SU-DHL-6 (cell line): ENCODE measurements around the gene IDS.

ENCODE experiments used
- H2AFZ ChIP-seq: fragments of 200-600 bp; sonication (generic); 2 replicates; pipeline ENCODE4 v1.6.1; 2014; ENCODE audit warnings: low read depth, mild to moderate bottlenecking, moderate library complexity, mixed read lengths, antibody characterized with exemption, low read length; ENCODE audit not compliant: severe bottlenecking
- H3F3A ChIP-seq: fragments of 200-600 bp; shearing (Covaris generic); 2 replicates; pipeline ENCODE4 v1.6.0; 2016; ENCODE audit warnings: antibody characterized with exemption, mild to moderate bottlenecking; ENCODE audit not compliant: insufficient read depth
- H3K27ac ChIP-seq: fragments of 200-600 bp; sonication (generic); 2 replicates; pipeline ENCODE4 v1.5.1; 2016; ENCODE audit warnings: low read depth, mild to moderate bottlenecking, low read length, moderate library complexity, mixed read lengths
- H3K27me3 ChIP-seq: fragments of 200-600 bp; sonication (generic), shearing (Covaris generic); 2 replicates; pipeline ENCODE4 v1.6.0; 2014; ENCODE audit warnings: mild to moderate bottlenecking, low read length
- H3K36me3 ChIP-seq: fragments of 200-600 bp; sonication (generic); 2 replicates; pipeline ENCODE4 v1.6.1; 2014; ENCODE audit warnings: mild to moderate bottlenecking, low read length, mixed read lengths
- H3K4me2 ChIP-seq: fragments of 300-600, 200-600 bp; shearing (Covaris generic), sonication (generic); 2 replicates; pipeline ENCODE4 v1.6.0; 2014; ENCODE audit warnings: low read length, low read depth, mild to moderate bottlenecking; ENCODE audit not compliant: poor library complexity, severe bottlenecking
- H3K4me3 ChIP-seq: fragments of 200-600 bp; sonication (generic); 2 replicates; pipeline ENCODE4 v1.5.1; 2014; ENCODE audit warnings: antibody characterized with exemption, low read length, mild to moderate bottlenecking, mixed read lengths; ENCODE audit not compliant: insufficient read depth, poor library complexity, severe bottlenecking
- H3K79me2 ChIP-seq: fragments of 200-600 bp; sonication (generic); 2 replicates; pipeline ENCODE4 v1.6.1; 2014; ENCODE audit warnings: mild to moderate bottlenecking, low read length, moderate library complexity; ENCODE audit not compliant: insufficient read depth
- H3K9ac ChIP-seq: fragments of 200-600 bp; sonication (generic); 2 replicates; pipeline ENCODE4 v1.7.0; 2014; ENCODE audit warnings: mild to moderate bottlenecking, low read length
- H3K9me2 ChIP-seq: fragments of 200-600 bp; sonication (generic); replicated peaks from 2 replicates; pipeline ENCODE4 v1.6.1; 2014; ENCODE audit warnings: low read length; ENCODE audit not compliant: insufficient read depth
- H3K9me3 ChIP-seq: fragments of 200-600 bp; sonication (generic); 2 replicates; pipeline ENCODE4 v1.6.1; 2014; ENCODE audit warnings: low read length, mixed read lengths; ENCODE audit not compliant: insufficient read depth
- H4K20me1 ChIP-seq: fragments of 200-600 bp; sonication (generic); 2 replicates; pipeline ENCODE4 v1.6.1; 2014; ENCODE audit warnings: low read depth, mild to moderate bottlenecking, antibody characterized with exemption, low read length, moderate library complexity, mixed read lengths
- EZH2phosphoT487 ChIP-seq: fragments of 200-600 bp; sonication (generic), shearing (Covaris generic); conservative IDR thresholded peaks from 2 replicates; pipeline ENCODE4 v1.6.1; 2018; ENCODE audit warnings: mild to moderate bottlenecking, antibody characterized with exemption, low read length, moderate library complexity, mixed read lengths
- TF ChIP-seq, protein P1 (sequence below): fragments of 200-600 bp; sonication (generic); IDR thresholded peaks from one replicate; pipeline ENCODE4 v1.5.1; 2017; ENCODE audit warnings: antibody characterized with exemption, mild to moderate bottlenecking, low read length, moderate library complexity; ENCODE audit not compliant: insufficient read depth, poor library complexity, severe bottlenecking

IDS gene

DNA sequence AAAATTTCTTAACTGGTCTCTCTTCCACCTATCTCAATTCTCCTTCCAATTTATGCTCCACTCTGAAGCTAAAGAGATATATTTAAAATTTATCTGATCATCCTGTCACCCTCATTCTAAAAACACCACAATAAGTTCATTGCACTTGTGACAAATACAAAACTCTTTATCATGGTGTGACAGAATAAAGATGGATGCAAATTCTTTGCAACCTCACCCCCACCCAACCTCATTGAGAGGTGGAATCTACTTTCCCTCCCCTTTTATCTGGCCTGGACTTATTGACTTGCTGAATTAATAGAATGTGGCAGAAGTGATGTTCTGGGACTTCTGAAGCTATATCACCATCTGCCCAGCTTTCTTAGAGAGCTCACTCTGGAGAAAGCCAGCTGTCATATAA is 46.5 kb downstream of the IDS start:
- TF ChIP-seq EZH2phosphoT487 = no peak
- TF ChIP-seq, protein P1, sequence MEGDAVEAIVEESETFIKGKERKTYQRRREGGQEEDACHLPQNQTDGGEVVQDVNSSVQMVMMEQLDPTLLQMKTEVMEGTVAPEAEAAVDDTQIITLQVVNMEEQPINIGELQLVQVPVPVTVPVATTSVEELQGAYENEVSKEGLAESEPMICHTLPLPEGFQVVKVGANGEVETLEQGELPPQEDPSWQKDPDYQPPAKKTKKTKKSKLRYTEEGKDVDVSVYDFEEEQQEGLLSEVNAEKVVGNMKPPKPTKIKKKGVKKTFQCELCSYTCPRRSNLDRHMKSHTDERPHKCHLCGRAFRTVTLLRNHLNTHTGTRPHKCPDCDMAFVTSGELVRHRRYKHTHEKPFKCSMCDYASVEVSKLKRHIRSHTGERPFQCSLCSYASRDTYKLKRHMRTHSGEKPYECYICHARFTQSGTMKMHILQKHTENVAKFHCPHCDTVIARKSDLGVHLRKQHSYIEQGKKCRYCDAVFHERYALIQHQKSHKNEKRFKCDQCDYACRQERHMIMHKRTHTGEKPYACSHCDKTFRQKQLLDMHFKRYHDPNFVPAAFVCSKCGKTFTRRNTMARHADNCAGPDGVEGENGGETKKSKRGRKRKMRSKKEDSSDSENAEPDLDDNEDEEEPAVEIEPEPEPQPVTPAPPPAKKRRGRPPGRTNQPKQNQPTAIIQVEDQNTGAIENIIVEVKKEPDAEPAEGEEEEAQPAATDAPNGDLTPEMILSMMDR = no peak
- Histone ChIP-seq H3K27ac (no peak overlapping the region), H3K9ac (no peak overlapping the region), H3K79me2 (no peaks in the 10 kb centered on the region), H3K9me2 (no peaks in the 10 kb centered on the region), H3K27me3 (no peaks in the 10 kb centered on the region), H3K9me3 (no peaks in the 10 kb centered on the region), H4K20me1 (no peaks in the 10 kb centered on the region), H3K4me2 (no peak overlapping the region), H2AFZ (no peak overlapping the region), H3K36me3 (no peaks in the 10 kb centered on the region), H3K4me3 (no peak overlapping the region), H3F3A (no peaks in the 10 kb centered on the region)

DNA sequence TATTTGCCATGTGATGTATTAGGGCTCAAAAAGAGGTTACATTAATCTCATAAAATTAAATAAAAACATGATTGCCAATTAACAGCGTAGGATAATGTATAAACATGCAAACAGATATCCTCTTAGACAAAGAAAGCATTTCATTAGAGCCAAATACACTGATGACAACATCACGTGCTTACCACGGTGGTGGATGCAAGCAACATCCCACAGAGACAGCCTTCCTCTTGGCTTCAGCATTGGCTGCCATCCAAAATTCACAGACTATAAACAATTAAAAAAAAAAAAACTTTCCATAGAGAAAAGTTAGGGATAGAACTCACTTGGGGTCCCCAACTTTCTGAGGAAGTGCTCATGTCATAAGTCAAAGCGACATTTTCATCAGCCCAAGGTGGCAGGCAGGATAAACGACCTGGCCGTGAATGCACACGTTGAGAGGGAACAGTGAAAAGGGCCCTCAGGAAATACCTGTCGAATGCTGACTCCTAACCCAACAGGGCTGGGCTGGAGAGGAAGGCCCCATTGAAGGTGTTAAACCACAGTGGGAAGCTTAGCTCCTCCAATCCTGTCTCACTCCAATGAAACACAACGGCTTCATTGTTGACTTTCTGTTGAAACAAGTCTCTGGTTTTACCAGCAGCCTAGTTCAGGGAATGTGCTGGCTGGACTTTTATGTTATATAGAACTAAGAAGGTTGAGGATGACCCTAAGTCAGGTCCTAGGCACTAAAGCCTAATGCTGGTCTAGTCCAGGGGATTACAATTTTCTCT is 48.4 kb downstream of the IDS start:
- TF ChIP-seq EZH2phosphoT487 = no peak
- TF ChIP-seq, protein P1 = no peak
- no peaks in the 10 kb centered on the region for H3K36me3 ChIP-seq
- no peaks in the 10 kb centered on the region for H3F3A ChIP-seq
- H3K79me2 ChIP-seq = no peaks in the 10 kb centered on the region
- H3K9me2 ChIP-seq = no peaks in the 10 kb centered on the region
- H2AFZ ChIP-seq = no peak overlapping the region
- H3K27me3 ChIP-seq = no peaks in the 10 kb centered on the region
- H3K9me3 ChIP-seq = no peaks in the 10 kb centered on the region
- H3K4me3 ChIP-seq = no peak overlapping the region
- H4K20me1 ChIP-seq = no peaks in the 10 kb centered on the region
- H3K27ac ChIP-seq = no peak overlapping the region
- H3K9ac ChIP-seq = no peak overlapping the region
- H3K4me2 ChIP-seq = no peak overlapping the region

DNA sequence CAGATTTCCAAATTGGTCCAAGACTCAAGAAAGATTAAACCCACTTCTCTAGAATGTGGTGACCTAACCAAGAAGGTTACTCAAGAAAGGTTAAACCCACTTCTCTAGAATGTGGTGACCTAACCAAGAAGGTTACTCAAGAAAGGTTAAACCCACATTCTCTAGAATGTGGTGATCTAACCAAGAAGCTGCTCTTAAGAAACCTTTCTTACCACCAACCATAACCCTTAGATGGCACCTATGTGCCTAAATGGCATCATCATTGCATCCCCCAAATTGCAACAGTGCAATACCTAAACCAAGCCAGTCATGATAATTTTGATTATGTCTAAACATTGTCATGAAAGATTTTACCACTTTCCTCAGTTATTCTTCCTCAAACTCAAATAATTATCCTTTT is 49.2 kb downstream of the IDS start:
- no peak overlapping the region for H3K4me2 ChIP-seq
- no peak overlapping the region for H3K4me3 ChIP-seq
- H4K20me1 ChIP-seq = no peaks in the 10 kb centered on the region
- H3F3A ChIP-seq = no peaks in the 10 kb centered on the region
- TF ChIP-seq, protein P1 = no peak
- TF ChIP-seq EZH2phosphoT487 = no peak
- H3K27me3 ChIP-seq = no peaks in the 10 kb centered on the region
- H3K9me2 ChIP-seq = no peaks in the 10 kb centered on the region
- no peak overlapping the region for H3K9ac ChIP-seq
- no peaks in the 10 kb centered on the region for H3K79me2 ChIP-seq
- no peak overlapping the region for H2AFZ ChIP-seq
- H3K27ac ChIP-seq = no peak overlapping the region
- H3K9me3 ChIP-seq = no peaks in the 10 kb centered on the region
- no peaks in the 10 kb centered on the region for H3K36me3 ChIP-seq
